OCI-LY1 (cell line): Measurements from ENCODE around the gene ALKBH4.
"Not testable (repeated sequence)": the region's sequence is repeated elsewhere in the genome, so short reads cannot be mapped to it uniquely, and the experiment has no call there.

Experiments used
- H2AFZ ChIP-seq: fragments of 200-600 bp; sonication (generic), shearing (Covaris generic); 2 replicates; pipeline ENCODE4 v1.6.0; 2014; ENCODE audit warnings: antibody characterized with exemption, mild to moderate bottlenecking, low read length
- H3F3A ChIP-seq: fragments of 200-600 bp; sonication (generic), shearing (Covaris generic); 2 replicates; pipeline ENCODE4 v1.6.0; 2014; ENCODE audit warnings: mild to moderate bottlenecking, antibody characterized with exemption, low read length, moderate library complexity; ENCODE audit not compliant: insufficient read depth
- H3K27ac ChIP-seq: fragments of 200-600 bp; sonication (generic); 2 replicates; pipeline ENCODE4 v1.5.1; 2014; ENCODE audit warnings: low read length, mixed run types, mild to moderate bottlenecking, low read depth; ENCODE audit not compliant: poor library complexity, severe bottlenecking
- H3K27me3 ChIP-seq: fragments of 200-600 bp; sonication (generic); 2 replicates; pipeline ENCODE4 v1.6.0; 2014; ENCODE audit warnings: antibody characterized with exemption, mild to moderate bottlenecking, low read length, moderate library complexity; ENCODE audit not compliant: insufficient read depth
- H3K36me3 ChIP-seq: fragments of 200-600 bp; sonication (generic); 2 replicates; pipeline ENCODE4 v1.6.1; 2014; ENCODE audit warnings: mild to moderate bottlenecking, antibody characterized with exemption, low read length, moderate library complexity, mixed read lengths; ENCODE audit not compliant: insufficient read depth
- H3K4me1 ChIP-seq: fragments of 200-600 bp; sonication (generic); 2 replicates; pipeline ENCODE4 v1.5.1; 2014; ENCODE audit warnings: mild to moderate bottlenecking, low read length, moderate library complexity; ENCODE audit not compliant: insufficient read depth, severe bottlenecking
- H3K4me2 ChIP-seq: fragments of 200-600 bp; sonication (generic), shearing (Covaris generic); 2 replicates; pipeline ENCODE4 v1.6.1; 2014; ENCODE audit warnings: low read length
- H3K4me3 ChIP-seq: fragments of 200-600 bp; sonication (generic); 2 replicates; pipeline ENCODE4 v1.5.1; 2014; ENCODE audit warnings: low read length, low read depth, mild to moderate bottlenecking, mixed read lengths; ENCODE audit not compliant: poor library complexity, severe bottlenecking
- H3K79me2 ChIP-seq: fragments of 200-600 bp; shearing (Covaris generic); 2 replicates; pipeline ENCODE4 v1.6.1; 2016; ENCODE audit warnings: mixed run types, low read length, mixed read lengths; ENCODE audit not compliant: insufficient read depth
- H3K9ac ChIP-seq: fragments of 200-600 bp; sonication (generic), shearing (Covaris generic); 2 replicates; pipeline ENCODE4 v1.6.1; 2014; ENCODE audit warnings: mild to moderate bottlenecking, low read length, mixed read lengths
- H3K9me2 ChIP-seq: fragments of 200-600 bp; sonication (generic), shearing (Covaris generic); 2 replicates; pipeline ENCODE4 v1.6.1; 2014; ENCODE audit warnings: low read depth, mild to moderate bottlenecking, low read length, mixed read lengths
- H3K9me3 ChIP-seq: fragments of 200-600 bp; shearing (Covaris generic); 2 replicates; pipeline ENCODE4 v1.6.1; 2014; ENCODE audit warnings: low read length, mixed read lengths
- H4K20me1 ChIP-seq: fragments of 200-600 bp; sonication (generic), shearing (Covaris generic); 2 replicates; pipeline ENCODE4 v1.6.0; 2016; ENCODE audit warnings: mild to moderate bottlenecking, low read length; ENCODE audit not compliant: insufficient read depth
- CTCF ChIP-seq: fragments of 200-600 bp; sonication (generic), shearing (Covaris generic); IDR thresholded peaks from 2 replicates; pipeline ENCODE4 v1.5.1; 2017; ENCODE audit warnings: mild to moderate bottlenecking, antibody characterized with exemption, low read length, moderate library complexity, mixed read lengths
- EZH2 ChIP-seq: fragments of 200-600 bp; sonication (generic), shearing (Covaris generic); IDR thresholded peaks from 2 replicates; pipeline ENCODE4 v1.8.0; 2017; ENCODE audit warnings: borderline replicate concordance, mixed run types, mild to moderate bottlenecking, antibody characterized with exemption, low read length, moderate library complexity, mixed read lengths

The ALKBH4 gene

DNA sequence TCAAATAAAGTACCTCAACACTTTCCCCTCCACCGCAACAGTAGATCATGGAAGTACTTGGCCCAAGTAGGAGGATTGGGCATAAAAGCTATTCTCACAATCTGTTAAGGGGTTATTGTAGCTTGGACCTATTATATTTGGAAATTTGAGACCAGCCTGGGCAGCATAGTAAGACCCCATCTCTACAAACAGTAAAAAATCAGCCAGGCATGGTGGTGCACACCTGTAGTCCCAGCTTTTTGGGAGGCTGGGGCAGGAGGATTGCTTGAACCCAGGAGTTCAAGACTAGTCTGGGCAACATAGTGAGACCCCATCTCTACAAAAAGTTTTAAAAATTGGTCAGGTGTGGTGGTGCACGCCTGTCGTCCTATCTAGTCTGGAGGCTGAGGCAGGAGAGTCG, 55.3 kb downstream of the ALKBH4 start:
- no peaks in the 10 kb centered on the region for H3K27me3 ChIP-seq
- H3K9me2 ChIP-seq, result no peaks in the 10 kb centered on the region
- TF ChIP-seq CTCF, result no peak
- no peak for TF ChIP-seq EZH2
- H3K27ac ChIP-seq, result no peak overlapping the region
- no peaks in the 10 kb centered on the region for H3F3A ChIP-seq
- H3K9ac ChIP-seq, result no peak overlapping the region
- no peaks in the 10 kb centered on the region; the same call in 1 of the 2 replicates for H3K79me2 ChIP-seq
- H3K4me3 ChIP-seq, result no peak overlapping the region
- H3K4me2 ChIP-seq, result no peak overlapping the region
- H4K20me1 ChIP-seq, result no peaks in the 10 kb centered on the region
- peaks cover 30% of the 10 kb centered on the region for H3K4me1 ChIP-seq
- H3K9me3 ChIP-seq, result peaks cover 10% of the 10 kb centered on the region
- no peak overlapping the region for H2AFZ ChIP-seq
- peaks cover 97% of the 10 kb centered on the region for H3K36me3 ChIP-seq

DNA sequence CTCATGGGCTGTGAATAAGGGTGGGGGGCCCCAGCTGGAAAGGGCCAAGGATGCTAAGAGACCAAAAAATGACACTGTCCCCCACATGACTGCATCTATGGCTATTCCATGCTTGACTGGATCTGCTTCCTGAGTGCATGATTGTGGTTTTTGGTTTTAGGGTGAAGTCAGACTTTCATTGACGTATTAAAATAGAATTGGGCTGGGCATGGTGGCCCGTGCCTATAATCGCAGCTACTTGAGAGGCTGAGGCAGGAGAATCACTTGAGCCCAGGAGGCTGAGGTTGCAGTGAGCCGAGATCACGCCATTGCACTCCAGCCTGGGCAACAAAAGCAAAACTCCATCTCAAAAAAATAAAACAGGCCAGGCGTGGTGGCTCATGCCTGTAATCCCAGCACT, 56.1 kb downstream of the ALKBH4 start:
- not testable (repeated sequence) for H3F3A ChIP-seq, H3K79me2 ChIP-seq, H3K4me3 ChIP-seq, H3K9me2 ChIP-seq, H2AFZ ChIP-seq, H4K20me1 ChIP-seq, H3K27me3 ChIP-seq, H3K9me3 ChIP-seq, H3K9ac ChIP-seq
- peaks cover 97% of the 10 kb centered on the region for H3K36me3 ChIP-seq
- peak overlapping the region; percentile 69 for H3K27ac ChIP-seq
- peak overlapping the region; percentile 23; the same call in 1 of the 2 replicates for H3K4me2 ChIP-seq
- H3K4me1 ChIP-seq, result peaks cover 38% of the 10 kb centered on the region

DNA sequence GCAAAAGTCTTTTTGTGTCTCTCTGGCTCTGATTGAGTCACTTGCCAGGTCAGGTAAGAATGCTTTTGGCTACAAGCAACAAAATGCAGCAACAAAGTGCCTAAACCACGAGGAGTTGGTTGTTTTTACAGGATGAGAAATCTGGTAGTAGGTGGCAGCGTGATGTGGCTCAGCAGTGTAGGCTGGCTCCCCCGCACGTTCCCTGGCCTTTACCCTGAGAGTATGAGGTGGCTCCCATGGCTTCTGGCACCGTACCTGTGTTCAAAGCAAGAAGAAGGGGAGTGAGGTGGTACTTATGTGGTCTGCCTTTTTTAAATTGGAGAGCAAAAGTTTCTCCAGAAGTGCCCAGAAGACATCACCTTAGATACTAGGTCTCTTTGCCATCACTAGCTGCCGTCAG, 56.8 kb downstream of the ALKBH4 start:
- H3K9ac ChIP-seq, result no peak overlapping the region

More for the DNA sequence above, 56.8 kb downstream of the ALKBH4 start:
- Histone ChIP-seq H4K20me1 (no peaks in the 10 kb centered on the region), H3K27ac (peak overlapping the region; percentile 69), H3K36me3 (peaks cover 97% of the 10 kb centered on the region), H3K27me3 (no peaks in the 10 kb centered on the region), H3K4me2 (peak overlapping the region; percentile 23; the same call in 1 of the 2 replicates), H3K4me1 (peaks cover 42% of the 10 kb centered on the region), H2AFZ (no peak overlapping the region), H3F3A (peaks cover 10% of the 10 kb centered on the region; the same call in 1 of the 2 replicates), H3K9me2 (no peaks in the 10 kb centered on the region), H3K79me2 (no peaks in the 10 kb centered on the region), H3K4me3 (no peak overlapping the region), H3K9me3 (peaks cover 10% of the 10 kb centered on the region)
- TF ChIP-seq EZH2 (no peak), CTCF (no peak)
